Measurements from ENCODE around the gene MGMT. TPM values are rescaled to one million over a fixed set of nuclear protein-coding genes. Genes with fewer than 3 reads are reported as not detected.

Gene MGMT
- total and polyA plus RNA-seq, 2 experiments from 2014 or later = 19.3 to 21.9 TPM

GRCh38 chr10:129509155-129509554 lies 42.1 kb downstream of the MGMT start:
- H3K27ac ChIP-seq (ENCODE audit: low read depth) = no peak overlapping the region
- Mint-ChIP-seq H3K27me3 (ENCODE audit: insufficient read depth, low read depth, poor library complexity) (peaks cover 5% of the 10 kb centered on the region), H3K4me3 (no peak overlapping the region), H3K4me1 (peaks cover 5% of the 10 kb centered on the region; the same call in 2 of the 3 replicates), H3K27ac (no peak overlapping the region), H3K9me3 (no peaks in the 10 kb centered on the region; the same call in 2 of the 3 replicates), H3K36me3 (ENCODE audit: low read depth) (no peaks in the 10 kb centered on the region)
- H3K27me3 ChIP-seq (ENCODE audit: insufficient read depth) = no peaks in the 10 kb centered on the region
- H3F3A ChIP-seq (replicated peaks; ENCODE audit: low read depth) = no peaks in the 10 kb centered on the region
- ATAC-seq (no peak), DNase-seq (ENCODE audit: low spot score) (no peak)
- H2AFZ ChIP-seq = no peak overlapping the region
- TF ChIP-seq ZNF114 (CRISPR knock-in tag; IDR thresholded peaks at IDR 0.05) (no peak), ETS1 (IDR thresholded peaks at IDR 0.05) (no peak), NANOG (IDR thresholded peaks at IDR 0.05; ENCODE audit: borderline replicate concordance) (no peak), REST (IDR thresholded peaks at IDR 0.05; ENCODE audit: unreplicated experiment) (no peak), CTCF (conservative IDR thresholded peaks at IDR 0.05; ENCODE audit: low read depth in 2 of 2) (no peak), POLR2AphosphoS5 (IDR thresholded peaks at IDR 0.05; ENCODE audit: low read depth) (no peak), ZNF331 (CRISPR knock-in tag; IDR thresholded peaks at IDR 0.05; ENCODE audit: low read depth) (no peak), EZH2 (IDR thresholded peaks at IDR 0.05; ENCODE audit: low read depth, unreplicated experiment) (no peak), EZH2phosphoT487 (IDR thresholded peaks at IDR 0.05; ENCODE audit: unreplicated experiment) (no peak), JUNB (IDR thresholded peaks at IDR 0.05; ENCODE audit: unreplicated experiment) (no peak), STAT1 (IDR thresholded peaks at IDR 0.05; ENCODE audit: unreplicated experiment) (no peak)
- no peak overlapping the region for H3K4me3 ChIP-seq
- H3K36me3 ChIP-seq (ENCODE audit: insufficient read depth) = no peaks in the 10 kb centered on the region
- no peaks in the 10 kb centered on the region for H4K20me1 ChIP-seq (replicated peaks; ENCODE audit: insufficient read depth)
- H3K4me2 ChIP-seq = no peak overlapping the region
- peaks cover 6% of the 10 kb centered on the region; the same call in 1 of the 2 replicates for H3K9me2 ChIP-seq (ENCODE audit: insufficient read depth)
- no peaks in the 10 kb centered on the region; the same call in 1 of the 2 replicates for H3K4me1 ChIP-seq (ENCODE audit: insufficient read depth)
- peaks cover 14% of the 10 kb centered on the region; the same call in 1 of the 2 replicates for H3K79me2 ChIP-seq (replicated peaks; ENCODE audit: insufficient read depth)
